ENCODE data around the gene CAPZB.

DNA sequence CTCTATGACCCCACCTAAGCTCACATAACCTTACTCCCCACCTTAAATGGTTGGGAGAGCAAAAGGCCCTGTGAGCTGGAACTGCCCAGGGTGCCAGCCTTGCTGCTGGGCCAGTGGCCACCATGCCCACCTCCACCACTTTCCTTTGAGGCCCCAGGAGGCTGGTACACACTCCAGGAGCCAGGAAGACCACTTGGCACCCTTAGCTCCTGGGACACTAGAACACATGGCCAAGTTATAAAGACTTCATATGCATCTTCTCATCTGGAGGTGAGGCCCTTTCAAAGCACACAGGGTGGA, 21.9 kb downstream of the CAPZB start:
- TF ChIP-seq EZH2 (IDR thresholded peaks at IDR 0.05) (no peak), FOXP2 (optimal IDR thresholded peaks at IDR 0.05; ENCODE audit: control extremely low read depth, extremely low read length, insufficient read depth) (no peak), POLR2AphosphoS5 (IDR thresholded peaks at IDR 0.05; ENCODE audit: borderline replicate concordance, low read depth, low read length) (no peak)

Measured in SK-N-MC (cell line).